Endometrial microvascular endothelial cells (primary cell): ENCODE data around the gene CYP4A22. TPM values are rescaled to one million over a fixed set of nuclear protein-coding genes. Genes with fewer than 3 reads are reported as not detected.
"Not testable (repeated sequence)": the region's sequence is repeated elsewhere in the genome, so short reads cannot be mapped to it uniquely, and the experiment has no call there.

Experiments used
- in situ Hi-C: cut with HindIII; loops from 2 replicates; pipeline ENCODE4 v1.10.0; 2017; ENCODE audit warnings: low sequenced_read_pairs, low pct_unique_long_range_greater_than_20kb; ENCODE audit errors: inconsistent ontology term
- total RNA-seq: library from RNA; depleted of rRNA; stranded (reverse); fragments of >200 nt; gene quantifications from one replicate; pipeline ENCODE4 v1.2.3, GENCODE V29; 2015; ENCODE audit errors: inconsistent ontology term

CYP4A22 gene, protein sequence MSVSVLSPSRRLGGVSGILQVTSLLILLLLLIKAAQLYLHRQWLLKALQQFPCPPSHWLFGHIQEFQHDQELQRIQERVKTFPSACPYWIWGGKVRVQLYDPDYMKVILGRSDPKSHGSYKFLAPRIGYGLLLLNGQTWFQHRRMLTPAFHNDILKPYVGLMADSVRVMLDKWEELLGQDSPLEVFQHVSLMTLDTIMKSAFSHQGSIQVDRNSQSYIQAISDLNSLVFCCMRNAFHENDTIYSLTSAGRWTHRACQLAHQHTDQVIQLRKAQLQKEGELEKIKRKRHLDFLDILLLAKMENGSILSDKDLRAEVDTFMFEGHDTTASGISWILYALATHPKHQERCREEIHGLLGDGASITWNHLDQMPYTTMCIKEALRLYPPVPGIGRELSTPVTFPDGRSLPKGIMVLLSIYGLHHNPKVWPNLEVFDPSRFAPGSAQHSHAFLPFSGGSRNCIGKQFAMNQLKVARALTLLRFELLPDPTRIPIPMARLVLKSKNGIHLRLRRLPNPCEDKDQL
- not detected for total RNA-seq

DNA sequence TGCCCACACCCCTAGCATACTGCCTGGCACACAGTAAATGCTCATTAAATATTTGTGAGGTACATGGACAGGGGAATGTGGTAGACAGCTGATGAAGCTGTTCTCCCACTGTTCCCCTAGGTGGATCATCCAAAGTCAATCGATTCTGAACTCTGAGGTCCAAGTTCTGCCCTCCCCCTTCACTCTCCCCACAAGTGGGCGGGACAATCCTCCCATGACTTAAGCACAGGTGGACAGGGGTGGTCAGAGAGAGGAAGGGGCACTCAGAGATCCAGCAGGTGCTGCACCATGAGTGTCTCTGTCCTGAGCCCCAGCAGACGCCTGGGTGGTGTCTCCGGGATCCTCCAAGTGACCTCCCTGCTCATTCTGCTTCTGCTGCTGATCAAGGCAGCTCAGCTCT is at the start of gene CYP4A22:
CYP4A22 (plus strand) TSS at position 244 of the 400 bp plus-strand sequence; CDS start at position 289, 45 bp downstream.
- in situ Hi-C loops = no loop called here

DNA sequence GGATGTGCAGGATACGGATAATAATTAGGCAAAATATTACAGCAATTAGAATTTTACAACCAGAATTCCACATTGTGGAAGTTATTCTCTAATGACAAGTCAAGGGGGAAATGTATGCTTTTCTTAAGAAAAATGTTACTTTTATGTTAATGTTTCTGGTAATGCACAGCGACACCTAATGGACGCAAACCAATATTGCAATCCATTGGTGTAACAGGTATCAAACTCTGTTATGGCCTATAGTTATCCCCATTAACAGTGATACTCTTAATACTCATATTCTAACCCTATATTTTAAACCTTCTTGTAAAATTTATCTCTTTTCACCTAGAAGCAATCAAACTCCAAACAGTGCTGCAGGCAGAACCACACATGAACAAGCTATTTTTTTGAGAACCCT is 47.9 kb upstream of the CYP4A22 start:
- in situ Hi-C loops = not testable (repeated sequence)

GRCh38 chr1:47091476-47091875 is 45.8 kb upstream of the CYP4A22 start:
- in situ Hi-C loops = not testable (repeated sequence)

GRCh38 chr1:47104816-47105215 is 32.4 kb upstream of the CYP4A22 start:
- in situ Hi-C loops = no loop called here

GRCh38 chr1:47106792-47107191 is 30.4 kb upstream of the CYP4A22 start:
- in situ Hi-C loops = no loop called here

GRCh38 chr1:47107851-47108574 is 29.2 kb upstream of the CYP4A22 start:
- in situ Hi-C loops = not testable (repeated sequence)

- in situ Hi-C loops = not testable (repeated sequence)
These were observed 27.8 kb upstream of the CYP4A22 start for GRCh38 chr1:47109482-47109881.

DNA sequence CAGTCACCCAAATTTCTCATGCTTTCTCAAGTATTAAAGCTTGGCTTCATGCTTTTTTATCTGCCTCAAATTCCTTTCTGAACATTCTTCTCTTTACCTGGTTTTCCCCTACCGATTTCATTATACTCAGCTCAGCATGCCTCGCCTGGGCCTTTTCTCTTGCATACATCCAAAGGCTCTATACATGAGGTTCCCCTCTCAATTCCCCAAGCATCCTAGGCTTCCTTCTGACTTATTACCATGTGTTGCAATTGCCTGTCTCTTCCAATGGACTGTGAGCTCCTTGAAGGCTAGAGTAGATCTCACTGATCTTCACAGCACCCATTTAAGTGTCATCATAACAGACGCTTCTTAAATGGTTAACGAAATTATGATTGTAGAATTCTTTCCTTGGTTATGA is 24.1 kb upstream of the CYP4A22 start:
- in situ Hi-C loops = no loop called here

- in situ Hi-C loops = not testable (repeated sequence)
These were observed 16.2 kb upstream of the CYP4A22 start for GRCh38 chr1:47121039-47121438.

GRCh38 chr1:47124834-47125233 is 12.4 kb upstream of the CYP4A22 start:
- in situ Hi-C loops = not testable (repeated sequence)

- in situ Hi-C loops = not testable (repeated sequence)
These were observed 10.2 kb upstream of the CYP4A22 start for GRCh38 chr1:47126997-47127396.

- in situ Hi-C loops = no loop called here
These were observed 9.0 kb upstream of the CYP4A22 start for GRCh38 chr1:47128221-47128620.

DNA sequence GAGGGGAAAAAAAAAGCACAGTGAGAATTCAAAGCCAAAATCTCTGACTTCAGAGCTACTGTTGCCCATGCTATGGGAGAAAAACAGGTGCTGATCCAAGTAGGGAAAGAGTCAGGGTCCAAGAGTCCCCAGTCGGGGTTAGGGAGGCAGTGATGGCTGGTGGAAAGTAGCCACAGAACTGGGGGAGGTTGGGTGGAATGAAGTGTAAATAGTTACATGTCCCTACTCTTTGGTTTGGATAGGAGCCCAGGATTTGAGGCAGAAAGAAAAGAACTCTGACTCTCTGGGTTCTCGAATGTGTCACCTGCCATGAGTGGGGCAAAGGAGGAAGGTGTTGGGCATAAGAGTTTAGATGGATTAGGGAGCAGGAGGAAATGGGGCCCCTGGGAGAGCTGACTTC is 8.4 kb upstream of the CYP4A22 start:
- in situ Hi-C loops = not testable (repeated sequence)

DNA sequence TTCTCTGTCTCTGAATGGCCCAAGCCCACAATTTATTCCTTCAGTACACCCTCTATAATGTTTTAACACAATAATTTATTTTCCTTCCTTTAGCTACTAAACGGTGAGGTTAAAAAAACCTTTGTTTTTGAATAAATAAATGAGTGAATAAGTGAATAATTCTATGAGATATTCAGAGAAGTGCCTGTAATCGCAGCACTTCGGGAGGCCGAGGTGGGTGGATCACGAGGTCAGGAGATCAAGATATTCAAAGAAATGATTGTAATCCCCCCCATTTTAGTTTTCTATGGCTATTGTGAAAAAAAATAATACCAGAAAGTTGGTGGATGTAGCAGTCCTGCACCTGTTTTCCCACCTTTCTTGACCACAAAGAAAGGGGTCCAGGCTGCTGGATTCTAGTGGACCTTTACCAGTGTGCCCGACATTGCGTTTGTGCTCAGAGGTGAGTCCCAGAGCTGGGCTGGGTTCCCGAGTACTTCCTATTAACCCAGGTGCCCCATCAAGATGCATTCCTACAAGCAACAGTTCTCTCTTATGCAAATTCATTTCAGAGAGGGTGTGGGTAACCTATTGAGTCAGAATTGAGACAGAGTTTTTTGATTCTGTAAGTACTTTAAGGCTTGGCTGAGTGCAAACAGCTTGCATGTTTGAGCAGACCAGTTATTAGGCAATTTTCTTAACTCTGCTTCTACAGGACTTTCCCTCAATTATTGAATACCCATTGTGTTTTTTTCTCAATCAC is 7.6 kb upstream of the CYP4A22 start:
- in situ Hi-C loops = not testable (repeated sequence)

GRCh38 chr1:47132665-47133064 is 4.6 kb upstream of the CYP4A22 start:
- in situ Hi-C loops = not testable (repeated sequence)

DNA sequence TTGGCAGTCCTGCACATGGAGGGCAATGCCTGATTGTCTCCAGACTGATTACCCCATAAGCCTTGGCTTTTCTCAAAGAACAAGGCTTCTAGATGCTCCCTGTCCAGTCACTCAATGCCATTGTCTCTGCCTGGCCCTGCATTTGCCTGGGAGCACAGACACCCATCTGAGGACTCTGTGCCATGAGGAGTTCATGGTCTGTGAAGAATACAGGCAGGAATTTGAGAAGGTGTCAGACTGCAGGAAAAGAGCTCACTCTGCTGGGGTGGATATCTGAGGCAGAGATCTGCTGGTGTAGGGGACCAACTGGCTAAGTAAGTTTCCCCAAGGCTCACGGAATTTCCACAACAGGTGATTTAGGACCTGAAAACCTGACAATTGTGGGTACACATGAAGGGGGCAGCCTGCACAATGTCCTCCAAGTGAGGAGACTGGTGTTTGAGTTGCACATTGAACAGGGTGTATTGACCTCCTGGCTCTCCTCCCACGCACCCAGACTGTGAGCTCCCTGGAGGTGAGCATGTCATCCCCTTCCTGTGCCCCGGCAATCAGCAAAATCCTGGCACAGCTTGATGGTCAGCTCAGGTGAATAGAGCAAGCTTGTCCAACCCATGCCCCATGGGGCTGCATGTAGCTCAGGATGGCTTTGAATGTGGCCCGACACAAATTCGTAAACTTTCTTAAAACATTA is 829 bp downstream of the CYP4A22 start:
- in situ Hi-C loops = no loop called here

GRCh38 chr1:47140358-47140757 is 3.1 kb downstream of the CYP4A22 start:
- in situ Hi-C loops = not testable (repeated sequence)

GRCh38 chr1:47143654-47144053 is 6.4 kb downstream of the CYP4A22 start:
- in situ Hi-C loops = not testable (repeated sequence)

DNA sequence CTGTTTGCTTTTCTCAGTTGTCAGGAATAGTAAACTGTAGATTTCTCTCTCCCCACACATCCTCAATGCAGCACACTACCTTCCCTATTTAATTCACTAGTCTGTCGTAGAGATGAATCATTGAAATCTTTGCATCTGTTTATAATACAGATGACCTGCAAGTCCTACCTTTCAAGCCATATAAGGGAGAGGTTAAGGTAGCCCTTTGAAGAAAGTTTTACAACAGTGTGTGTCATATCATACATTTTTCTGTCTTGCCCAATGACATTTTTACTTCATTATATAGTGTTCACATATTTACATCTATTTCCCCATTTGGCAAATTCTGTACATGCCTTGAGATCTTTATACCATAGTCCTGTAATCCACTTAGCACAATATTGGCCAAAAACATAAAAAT is 9.3 kb downstream of the CYP4A22 start:
- in situ Hi-C loops = not testable (repeated sequence)
